ENCODE measurements around the gene MYLK4. TPM values are rescaled to one million over a fixed set of nuclear protein-coding genes. Genes with fewer than 3 reads are reported as not detected.
A peak's percentile ranks its signal among the peaks of the same experiment; 100 is the strongest.

The MYLK4 gene
- total RNA-seq, 4 donors from 2014 or later, result 0.33 to 0.45 (median 0.38) TPM

GRCh38 chr6:2687456-2687855 lies 63.3 kb downstream of the MYLK4 start:
- peak; percentile 70 for DNase-seq (ENCODE audit: extremely low spot score)
- Histone ChIP-seq H3K36me3 (no peaks in the 10 kb centered on the region), H3K9me3 (no peaks in the 10 kb centered on the region), H3K4me1 (no peaks in the 10 kb centered on the region), H3K4me3 (no peak overlapping the region), H3K27ac (replicated peaks in 1 of 4) (no peak overlapping the region), H3K27me3 (no peaks in the 10 kb centered on the region)
- intact Hi-C loops (cut with DNase I), result no loop called here
- WGBS, result 78% methylated on average over 7 of the region's 7 CpGs
- TF ChIP-seq POLR2A (IDR thresholded peaks at IDR 0.05; ENCODE audit: low read depth), result no peak
- TF ChIP-seq, protein P1, sequence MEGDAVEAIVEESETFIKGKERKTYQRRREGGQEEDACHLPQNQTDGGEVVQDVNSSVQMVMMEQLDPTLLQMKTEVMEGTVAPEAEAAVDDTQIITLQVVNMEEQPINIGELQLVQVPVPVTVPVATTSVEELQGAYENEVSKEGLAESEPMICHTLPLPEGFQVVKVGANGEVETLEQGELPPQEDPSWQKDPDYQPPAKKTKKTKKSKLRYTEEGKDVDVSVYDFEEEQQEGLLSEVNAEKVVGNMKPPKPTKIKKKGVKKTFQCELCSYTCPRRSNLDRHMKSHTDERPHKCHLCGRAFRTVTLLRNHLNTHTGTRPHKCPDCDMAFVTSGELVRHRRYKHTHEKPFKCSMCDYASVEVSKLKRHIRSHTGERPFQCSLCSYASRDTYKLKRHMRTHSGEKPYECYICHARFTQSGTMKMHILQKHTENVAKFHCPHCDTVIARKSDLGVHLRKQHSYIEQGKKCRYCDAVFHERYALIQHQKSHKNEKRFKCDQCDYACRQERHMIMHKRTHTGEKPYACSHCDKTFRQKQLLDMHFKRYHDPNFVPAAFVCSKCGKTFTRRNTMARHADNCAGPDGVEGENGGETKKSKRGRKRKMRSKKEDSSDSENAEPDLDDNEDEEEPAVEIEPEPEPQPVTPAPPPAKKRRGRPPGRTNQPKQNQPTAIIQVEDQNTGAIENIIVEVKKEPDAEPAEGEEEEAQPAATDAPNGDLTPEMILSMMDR (IDR thresholded peaks at IDR 0.05), result no peak
- no peak for TF ChIP-seq EP300 (IDR thresholded peaks at IDR 0.05)
- no peak for TF ChIP-seq POLR2AphosphoS5 (IDR thresholded peaks at IDR 0.05)

GRCh38 chr6:2686515-2686914 lies 64.2 kb downstream of the MYLK4 start:
- H3K36me3 ChIP-seq, result no peaks in the 10 kb centered on the region
- no peak overlapping the region for H3K27ac ChIP-seq (replicated peaks in 1 of 4)
- H3K27me3 ChIP-seq, result no peaks in the 10 kb centered on the region
- no peak overlapping the region for H3K4me3 ChIP-seq
- no peaks in the 10 kb centered on the region for H3K4me1 ChIP-seq
- TF ChIP-seq POLR2AphosphoS5 (IDR thresholded peaks at IDR 0.05), result no peak
- TF ChIP-seq EP300 (IDR thresholded peaks at IDR 0.05), result no peak
- TF ChIP-seq POLR2A (IDR thresholded peaks at IDR 0.05; ENCODE audit: low read depth), result no peak
- TF ChIP-seq, protein P1 (IDR thresholded peaks at IDR 0.05), result no peak
- no peaks in the 10 kb centered on the region for H3K9me3 ChIP-seq
- intact Hi-C loops (cut with DNase I), result no loop called here
- WGBS, result 91% methylated on average over 4 of the region's 11 CpGs
- peak; percentile 45 for DNase-seq (ENCODE audit: extremely low spot score)

- WGBS, result 95% methylated on average over 29 of the region's 30 CpGs
- no peaks in the 10 kb centered on the region for H3K4me1 ChIP-seq
- intact Hi-C loops (cut with DNase I), result no loop called here
- TF ChIP-seq POLR2A (IDR thresholded peaks at IDR 0.05; ENCODE audit: low read depth) (no peak), POLR2AphosphoS5 (IDR thresholded peaks at IDR 0.05) (no peak), EP300 (IDR thresholded peaks at IDR 0.05) (no peak)
- TF ChIP-seq, protein P1 (IDR thresholded peaks at IDR 0.05), result no peak
- peak; percentile 60 for DNase-seq (ENCODE audit: extremely low spot score)
- no peaks in the 10 kb centered on the region for H3K9me3 ChIP-seq
- no peak overlapping the region for H3K4me3 ChIP-seq
- H3K27ac ChIP-seq (replicated peaks in 1 of 4), result no peak overlapping the region
- no peaks in the 10 kb centered on the region for H3K36me3 ChIP-seq
- H3K27me3 ChIP-seq, result no peaks in the 10 kb centered on the region
Measured at GRCh38 chr6:2684766-2685754, 65.7 kb downstream of the MYLK4 start.

DNA sequence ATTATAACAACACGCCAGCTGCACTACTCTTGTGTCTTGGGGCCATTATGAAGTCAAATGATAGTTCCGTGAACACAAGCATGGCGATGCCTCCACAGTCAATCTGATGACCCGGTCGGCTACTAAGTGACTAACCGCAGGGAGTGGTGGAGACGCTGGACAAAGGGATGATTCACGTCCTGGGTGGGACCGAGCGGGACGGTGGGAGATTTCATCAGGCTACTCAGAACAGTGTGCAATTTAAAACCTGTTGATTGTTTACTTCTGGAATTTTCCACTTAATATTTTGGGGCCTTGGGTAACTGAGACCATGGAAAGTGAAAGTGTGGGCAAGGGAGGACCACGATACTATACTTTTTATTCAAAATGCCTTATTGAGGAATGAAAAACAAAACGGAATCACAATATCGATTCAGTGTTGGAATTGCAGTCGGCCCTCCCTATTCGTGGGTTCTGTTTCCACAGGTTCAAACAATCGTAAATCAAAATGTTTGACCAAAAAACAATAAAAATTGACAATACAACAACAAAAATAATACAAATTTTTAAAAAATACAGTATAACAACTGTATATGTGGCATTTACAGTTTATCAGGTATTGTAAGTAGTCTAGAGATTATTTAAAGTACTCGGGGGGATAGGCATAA lies 66.5 kb downstream of the MYLK4 start:
- no peak overlapping the region for H3K4me3 ChIP-seq
- WGBS, result 94% methylated on average over 18 of the region's 18 CpGs
- no peaks in the 10 kb centered on the region for H3K27me3 ChIP-seq
- H3K27ac ChIP-seq (replicated peaks in 1 of 4), result no peak overlapping the region
- DNase-seq (ENCODE audit: extremely low spot score), result no peak
- H3K4me1 ChIP-seq, result no peaks in the 10 kb centered on the region
- H3K36me3 ChIP-seq, result no peaks in the 10 kb centered on the region
- TF ChIP-seq POLR2AphosphoS5 (IDR thresholded peaks at IDR 0.05), result no peak
- H3K9me3 ChIP-seq, result no peaks in the 10 kb centered on the region
- intact Hi-C loops (cut with DNase I), result no loop called here

- Histone ChIP-seq H3K27me3 (no peaks in the 10 kb centered on the region), H3K4me1 (no peaks in the 10 kb centered on the region), H3K4me3 (no peak overlapping the region), H3K36me3 (no peaks in the 10 kb centered on the region), H3K27ac (replicated peaks in 1 of 4) (no peak overlapping the region), H3K9me3 (no peaks in the 10 kb centered on the region)
- WGBS, result 88% methylated on average over 15 of the region's 15 CpGs
- peak; percentile 89 for DNase-seq (ENCODE audit: extremely low spot score)
- TF ChIP-seq POLR2AphosphoS5 (IDR thresholded peaks at IDR 0.05) (no peak), EP300 (IDR thresholded peaks at IDR 0.05) (no peak), POLR2A (IDR thresholded peaks at IDR 0.05; ENCODE audit: low read depth) (no peak)
- TF ChIP-seq, protein P1 (IDR thresholded peaks at IDR 0.05), result no peak
- intact Hi-C loops (cut with DNase I), result no loop called here
Measured at GRCh38 chr6:2680264-2680922, 70.3 kb downstream of the MYLK4 start.
